MG63 (cell line): ENCODE measurements around the gene MAD1L1. TPM values are rescaled to one million over a fixed set of nuclear protein-coding genes. Genes with fewer than 3 reads are reported as not detected.

Source experiments
- DNase-seq: peaks from one replicate; pipeline ENCODE4 v3.0.0-alpha.2; 2020
- H3K27me3 ChIP-seq: fragments of 250-450 bp; sonication (Bioruptor Pico); 2 replicates; pipeline ENCODE4 v1.5.1; 2020; ENCODE audit warnings: mild to moderate bottlenecking, moderate library complexity
- H3K36me3 ChIP-seq: fragments of 250-450 bp; sonication (Bioruptor Pico); 2 replicates; pipeline ENCODE4 v1.5.1; 2020; ENCODE audit warnings: mild to moderate bottlenecking, moderate library complexity
- H3K4me3 ChIP-seq: fragments of 250-450 bp; sonication (Bioruptor Pico); 2 replicates; pipeline ENCODE4 v1.5.1; 2020; ENCODE audit warnings: mild to moderate bottlenecking, moderate library complexity
- H3K9me3 ChIP-seq: fragments of 250-450 bp; sonication (Bioruptor Pico); 2 replicates; pipeline ENCODE4 v1.5.1; 2020; ENCODE audit warnings: mild to moderate bottlenecking, moderate library complexity
- total RNA-seq: library from RNA; depleted of rRNA; stranded (reverse); fragments of >200 nt; shearing (Covaris generic); gene quantifications from 2 replicates; pipeline ENCODE4 v1.2.3, GENCODE V29; 2014; ENCODE audit warnings: low replicate concordance

The MAD1L1 gene
- total RNA-seq, 1 experiment from 2014 or later = 65.1 TPM

GRCh38 chr7:1902231-1902855, 330.4 kb downstream of the MAD1L1 start:
- no peak for DNase-seq

GRCh38 chr7:1901431-1902210, 331.1 kb downstream of the MAD1L1 start:
- no peaks in the 10 kb centered on the region for H3K27me3 ChIP-seq
- H3K9me3 ChIP-seq = no peaks in the 10 kb centered on the region
- DNase-seq = no peak
- H3K4me3 ChIP-seq = no peak overlapping the region
- peaks cover 2% of the 10 kb centered on the region; the same call in 1 of the 2 replicates for H3K36me3 ChIP-seq

More at GRCh38 chr7:1902231-1902855, 330.4 kb downstream of the MAD1L1 start:
- no peaks in the 10 kb centered on the region for H3K9me3 ChIP-seq
- H3K4me3 ChIP-seq = no peak overlapping the region
- no peaks in the 10 kb centered on the region for H3K27me3 ChIP-seq
- peaks cover 2% of the 10 kb centered on the region; the same call in 1 of the 2 replicates for H3K36me3 ChIP-seq

GRCh38 chr7:1900847-1901246, 331.9 kb downstream of the MAD1L1 start:
- H3K4me3 ChIP-seq = no peak overlapping the region
- no peak for DNase-seq
- H3K27me3 ChIP-seq = no peaks in the 10 kb centered on the region
- H3K9me3 ChIP-seq = no peaks in the 10 kb centered on the region
- H3K36me3 ChIP-seq = peaks cover 2% of the 10 kb centered on the region; the same call in 1 of the 2 replicates

GRCh38 chr7:1899951-1900762, 332.6 kb downstream of the MAD1L1 start:
- Histone ChIP-seq H3K4me3 (no peak overlapping the region), H3K27me3 (no peaks in the 10 kb centered on the region), H3K36me3 (peaks cover 2% of the 10 kb centered on the region; the same call in 1 of the 2 replicates), H3K9me3 (no peaks in the 10 kb centered on the region)
- DNase-seq = no peak

- no peaks in the 10 kb centered on the region for H3K27me3 ChIP-seq
- peak; percentile 97 for DNase-seq
- H3K36me3 ChIP-seq = peaks cover 2% of the 10 kb centered on the region; the same call in 1 of the 2 replicates
- no peak overlapping the region for H3K4me3 ChIP-seq
- H3K9me3 ChIP-seq = no peaks in the 10 kb centered on the region
These were observed 333.5 kb downstream of the MAD1L1 start for GRCh38 chr7:1899196-1899595.

- Histone ChIP-seq H3K27me3 (no peaks in the 10 kb centered on the region), H3K9me3 (no peaks in the 10 kb centered on the region), H3K4me3 (no peak overlapping the region), H3K36me3 (peaks cover 2% of the 10 kb centered on the region; the same call in 1 of the 2 replicates)
- peak; percentile 22 for DNase-seq
These were observed 334.0 kb downstream of the MAD1L1 start for GRCh38 chr7:1898628-1899185.

GRCh38 chr7:1897861-1898627, 334.7 kb downstream of the MAD1L1 start:
- no peaks in the 10 kb centered on the region for H3K27me3 ChIP-seq
- DNase-seq = no peak
- H3K4me3 ChIP-seq = no peak overlapping the region
- peaks cover 2% of the 10 kb centered on the region; the same call in 1 of the 2 replicates for H3K36me3 ChIP-seq
- H3K9me3 ChIP-seq = no peaks in the 10 kb centered on the region

GRCh38 chr7:1897076-1897860, 335.5 kb downstream of the MAD1L1 start:
- Histone ChIP-seq H3K36me3 (peaks cover 2% of the 10 kb centered on the region; the same call in 1 of the 2 replicates), H3K27me3 (no peaks in the 10 kb centered on the region), H3K4me3 (no peak overlapping the region), H3K9me3 (no peaks in the 10 kb centered on the region)
- no peak for DNase-seq

GRCh38 chr7:1895664-1896515, 336.9 kb downstream of the MAD1L1 start:
- peak; percentile 43 for DNase-seq
- H3K4me3 ChIP-seq = no peak overlapping the region
- H3K36me3 ChIP-seq = peaks cover 2% of the 10 kb centered on the region; the same call in 1 of the 2 replicates
- H3K27me3 ChIP-seq = no peaks in the 10 kb centered on the region
- H3K9me3 ChIP-seq = no peaks in the 10 kb centered on the region

GRCh38 chr7:1894906-1895663, 337.7 kb downstream of the MAD1L1 start:
- peaks cover 2% of the 10 kb centered on the region; the same call in 1 of the 2 replicates for H3K36me3 ChIP-seq
- H3K9me3 ChIP-seq = no peaks in the 10 kb centered on the region
- no peak overlapping the region for H3K4me3 ChIP-seq
- H3K27me3 ChIP-seq = no peaks in the 10 kb centered on the region
- no peak for DNase-seq

GRCh38 chr7:1894313-1894900, 338.3 kb downstream of the MAD1L1 start:
- Histone ChIP-seq H3K27me3 (no peaks in the 10 kb centered on the region), H3K36me3 (peaks cover 2% of the 10 kb centered on the region; the same call in 1 of the 2 replicates), H3K9me3 (no peaks in the 10 kb centered on the region), H3K4me3 (no peak overlapping the region)
- DNase-seq = no peak

GRCh38 chr7:1893451-1893850, 339.3 kb downstream of the MAD1L1 start:
- DNase-seq = no peak
- H3K27me3 ChIP-seq = no peaks in the 10 kb centered on the region
- H3K9me3 ChIP-seq = no peaks in the 10 kb centered on the region
- H3K4me3 ChIP-seq = no peak overlapping the region
- peaks cover 4% of the 10 kb centered on the region for H3K36me3 ChIP-seq

GRCh38 chr7:1893036-1893435, 339.7 kb downstream of the MAD1L1 start:
- DNase-seq = no peak
- Histone ChIP-seq H3K36me3 (peaks cover 7% of the 10 kb centered on the region), H3K27me3 (no peaks in the 10 kb centered on the region), H3K4me3 (no peak overlapping the region), H3K9me3 (no peaks in the 10 kb centered on the region)
